GM18867 (cell line): ENCODE data around the gene KLF5.
"Not testable (repeated sequence)": the region's sequence is repeated elsewhere in the genome, so short reads cannot be mapped to it uniquely, and the experiment has no call there.

ENCODE experiments used
- ATAC-seq: cut with Tn5 transposase; IDR thresholded peaks from one replicate; pipeline ENCODE4 v1.9.1; 2021; ENCODE audit warnings: mild to moderate bottlenecking, moderate library complexity; ENCODE audit not compliant: unreplicated experiment

The KLF5 gene

DNA sequence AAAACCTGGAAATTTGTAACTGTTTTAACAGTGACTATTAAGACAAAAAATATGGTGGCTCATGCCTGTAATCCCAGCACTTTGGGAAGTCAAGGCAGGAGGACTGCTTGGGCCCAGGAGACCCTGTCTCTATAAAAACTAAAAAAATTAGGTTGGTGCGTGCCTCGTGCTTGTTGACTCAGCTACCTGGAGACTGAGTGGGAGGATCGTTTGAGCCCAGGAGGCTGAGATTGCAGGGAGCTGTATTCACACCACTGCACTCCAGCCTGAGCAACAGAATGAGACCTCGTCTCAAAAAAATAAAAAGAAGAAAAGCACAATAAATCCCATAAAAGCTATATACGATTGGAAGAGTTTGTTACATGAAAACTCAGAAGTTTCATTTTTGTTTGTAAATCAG is 23.7 kb downstream of the KLF5 start:
- no peak for ATAC-seq

GRCh38 chr13:73082895-73083294 is 24.1 kb downstream of the KLF5 start:
- ATAC-seq: no peak

DNA sequence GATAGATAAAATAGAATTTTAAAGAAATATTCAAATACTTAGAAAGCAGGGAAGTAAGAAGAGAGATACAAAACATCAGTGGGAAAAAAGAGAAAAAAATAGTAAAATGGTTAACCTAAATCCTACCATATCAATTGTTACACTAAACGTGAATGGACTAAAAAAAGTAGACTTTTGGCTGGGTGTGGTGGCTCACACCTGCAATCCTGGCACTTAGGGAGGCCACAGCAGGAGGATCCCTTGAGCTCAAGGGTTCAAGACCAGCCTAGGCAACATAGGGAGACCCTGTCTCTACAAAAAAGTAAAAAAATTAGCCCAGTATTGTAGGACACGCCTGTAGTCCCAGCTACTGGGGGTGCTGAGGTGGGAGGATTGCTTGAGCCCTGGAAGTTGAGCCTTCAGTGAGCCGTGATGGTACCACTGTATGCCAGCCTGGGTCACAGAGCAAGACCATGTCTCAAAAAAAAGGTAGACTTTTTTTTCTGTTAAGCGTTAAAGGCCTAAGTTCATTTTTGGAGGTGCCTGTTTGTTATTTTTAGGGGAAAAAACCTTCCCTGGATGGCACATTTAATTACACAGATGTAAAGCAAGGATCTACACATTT is 29.6 kb downstream of the KLF5 start:
- no peak for ATAC-seq

DNA sequence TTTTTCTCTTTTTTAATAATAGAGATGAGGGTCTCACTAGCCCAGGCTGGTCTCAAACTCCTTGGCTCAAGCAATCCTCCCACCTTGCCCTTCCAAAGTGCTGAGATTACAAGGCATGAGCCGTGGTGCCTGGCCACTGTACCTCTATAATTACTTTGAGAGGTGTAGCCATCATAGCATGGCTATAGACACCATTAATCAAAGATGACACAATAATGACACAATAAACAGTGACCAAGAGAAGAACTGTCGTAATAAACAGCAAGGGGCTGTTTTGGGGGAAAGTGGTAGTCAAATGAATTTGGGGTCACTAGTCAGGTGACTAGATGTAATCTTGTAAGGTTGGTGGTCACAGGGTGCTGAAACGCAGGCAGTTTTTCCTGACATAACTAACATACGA is 30.4 kb downstream of the KLF5 start:
- no peak for ATAC-seq

GRCh38 chr13:73090116-73090822 is 31.5 kb downstream of the KLF5 start:
- ATAC-seq: no peak

DNA sequence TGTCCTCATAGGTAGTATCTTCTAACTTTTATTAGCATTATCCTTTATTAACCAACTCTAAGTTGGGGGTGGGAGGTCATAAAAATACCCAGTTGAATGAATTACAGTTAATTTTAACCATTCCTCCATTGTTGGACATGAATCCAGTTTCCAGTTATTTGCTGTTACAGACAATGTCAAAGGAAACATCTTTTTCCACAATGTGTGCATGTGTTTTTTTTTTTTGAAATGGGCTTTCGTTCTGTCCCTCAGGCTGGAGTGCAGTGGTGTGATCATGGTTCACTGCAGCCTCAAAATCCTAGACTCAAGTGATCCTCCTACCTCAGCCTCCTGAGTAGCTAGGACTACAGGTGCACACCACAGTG is 32.0 kb downstream of the KLF5 start:
- no peak for ATAC-seq

DNA sequence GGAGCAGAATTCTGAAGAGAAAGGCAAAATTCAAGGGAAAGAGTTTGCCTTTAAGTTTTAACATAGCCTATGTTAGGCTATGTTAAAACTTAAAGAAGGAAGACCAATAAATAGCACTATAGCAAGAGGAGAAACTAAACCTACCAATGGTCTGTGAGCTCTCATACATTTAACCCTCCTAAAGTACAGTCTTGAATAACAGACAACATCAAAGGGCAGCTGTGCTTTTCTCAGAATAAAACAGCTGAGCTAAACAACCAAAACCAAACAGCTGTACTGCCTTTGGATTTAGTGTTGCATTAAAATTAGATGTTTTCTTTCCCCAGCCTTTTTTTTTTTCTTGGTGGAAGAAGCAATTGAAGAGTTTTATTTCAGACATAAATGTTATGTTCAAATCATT is 34.0 kb downstream of the KLF5 start:
- no peak for ATAC-seq

DNA sequence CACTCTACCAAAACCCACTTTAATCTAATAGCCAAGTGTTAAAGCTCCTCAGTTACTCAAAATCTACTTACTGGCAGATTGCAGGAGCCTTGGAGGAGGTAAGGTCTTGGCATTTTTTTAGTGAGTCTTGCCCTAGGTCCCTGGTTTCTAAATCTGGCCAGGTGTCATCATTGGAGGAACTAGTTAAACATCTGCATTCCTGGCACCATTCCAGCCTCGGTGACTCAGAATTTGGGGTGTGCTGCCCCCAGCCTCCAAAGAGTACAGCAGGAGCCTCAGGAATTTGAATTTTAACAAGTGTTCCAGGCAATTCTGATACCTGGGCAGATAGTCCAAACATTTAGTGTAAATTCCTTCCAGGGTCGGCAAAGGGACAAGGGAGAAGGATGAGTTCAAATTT is 37.4 kb downstream of the KLF5 start:
- ATAC-seq: no peak

DNA sequence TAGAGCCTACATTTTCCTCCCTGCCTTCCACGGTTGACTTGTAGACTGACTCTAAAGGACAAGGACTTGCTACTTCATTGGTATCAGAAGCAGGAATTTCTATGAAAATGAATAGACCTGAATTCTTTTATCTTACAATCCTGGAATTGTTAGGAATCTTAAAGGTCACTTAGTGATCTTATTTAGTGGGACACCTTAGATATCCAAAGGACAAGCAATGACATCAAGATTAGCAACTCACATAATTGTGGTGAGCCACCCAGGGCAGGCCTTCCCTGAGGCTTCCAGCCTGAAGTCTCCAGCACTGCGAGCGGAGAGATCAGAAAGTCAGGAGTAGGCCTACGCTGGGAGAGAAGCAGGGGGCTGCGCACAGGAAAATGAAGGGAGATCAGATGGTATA is 37.8 kb downstream of the KLF5 start:
- ATAC-seq: no peak

DNA sequence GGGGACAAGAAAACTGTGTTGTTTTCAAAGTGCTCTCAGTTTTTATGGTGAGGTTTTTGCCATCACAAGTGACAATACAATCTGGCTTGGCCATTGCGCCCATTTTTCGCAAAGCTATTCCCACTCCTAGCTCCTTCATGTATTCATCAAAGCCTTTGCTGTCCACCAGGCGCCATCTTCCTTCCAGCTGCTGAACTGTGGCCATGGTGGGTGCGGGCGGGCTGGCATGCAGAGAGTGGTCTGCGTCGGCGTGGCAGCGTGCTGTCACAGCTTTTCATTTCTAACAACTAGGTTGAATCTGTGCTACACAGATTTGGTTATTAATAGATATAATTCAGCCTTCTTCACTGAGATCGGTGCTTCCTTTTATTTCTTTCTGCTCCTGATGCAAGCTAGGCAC is 42.0 kb downstream of the KLF5 start:
- not testable (repeated sequence) for ATAC-seq

DNA sequence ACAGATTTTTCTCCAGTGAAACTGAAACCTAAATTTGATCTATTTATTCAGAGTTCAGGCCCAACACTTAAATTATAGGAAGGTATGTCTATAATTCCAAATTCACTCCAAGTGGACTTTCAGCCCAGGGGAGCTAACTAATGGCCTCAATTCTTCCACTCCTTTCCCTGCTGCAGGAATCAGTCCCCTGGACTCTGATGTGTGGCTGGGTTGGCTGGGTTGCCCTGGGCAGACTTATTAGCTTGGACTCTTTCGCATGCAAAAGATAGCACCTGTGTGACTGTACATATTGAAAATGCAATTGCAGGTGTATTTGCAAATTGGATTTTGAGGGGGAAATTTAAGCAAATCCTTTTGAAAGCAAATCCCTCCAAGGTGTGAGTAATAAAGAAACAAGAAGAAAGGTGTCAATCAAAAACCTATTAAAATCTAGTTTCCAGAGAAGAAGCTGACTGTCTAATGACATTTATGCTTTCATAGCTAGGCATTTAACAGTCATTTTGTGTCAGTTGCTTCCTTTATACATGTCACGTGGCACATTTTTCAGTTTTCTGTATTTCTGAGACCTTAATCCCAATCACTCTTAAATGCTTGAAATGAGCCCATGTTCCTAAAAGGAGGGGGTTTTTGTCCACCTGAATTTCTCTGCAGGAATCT is 42.7 kb downstream of the KLF5 start:
- ATAC-seq: no peak

DNA sequence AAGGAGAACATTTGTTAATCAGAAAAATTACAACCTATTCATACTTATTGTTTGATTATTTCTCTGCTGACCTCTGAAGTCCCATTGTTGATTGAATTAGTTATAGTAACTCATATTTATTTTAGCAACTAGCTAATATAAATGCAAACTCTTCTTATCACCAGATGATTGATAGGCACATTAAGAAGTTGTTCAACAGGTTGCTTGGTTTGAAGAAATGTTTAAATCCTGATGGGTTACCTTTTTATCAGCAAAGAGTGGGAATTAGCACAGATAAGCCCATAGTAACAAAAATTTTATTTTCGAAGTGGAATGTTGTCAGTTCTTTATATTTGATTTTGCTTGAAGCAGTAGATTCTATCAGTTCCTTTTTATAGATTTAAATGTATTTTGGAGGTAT is 44.4 kb downstream of the KLF5 start:
- no peak for ATAC-seq

GRCh38 chr13:73106513-73107178 is 47.8 kb downstream of the KLF5 start:
- no peak for ATAC-seq

DNA sequence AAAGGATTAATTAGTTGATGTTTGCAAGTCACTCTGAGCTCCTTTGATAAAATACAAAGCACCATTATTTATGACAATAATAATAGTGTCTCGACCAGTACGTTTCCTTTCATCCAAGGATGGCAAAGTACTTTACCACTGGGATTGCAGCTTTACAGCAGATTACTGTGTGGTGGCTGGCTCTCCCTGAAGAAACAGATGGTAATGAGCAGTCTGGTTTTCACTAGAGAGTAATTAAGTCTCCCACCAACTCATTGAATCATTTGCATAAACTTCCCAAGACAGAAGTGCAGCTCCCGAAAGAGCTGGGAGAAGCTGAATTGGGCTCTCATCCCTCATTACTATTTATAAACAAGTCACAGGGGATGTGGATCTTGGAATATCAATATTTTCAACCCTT is 48.7 kb downstream of the KLF5 start:
- ATAC-seq: no peak

GRCh38 chr13:73107970-73108369 is 49.2 kb downstream of the KLF5 start:
- ATAC-seq: no peak

DNA sequence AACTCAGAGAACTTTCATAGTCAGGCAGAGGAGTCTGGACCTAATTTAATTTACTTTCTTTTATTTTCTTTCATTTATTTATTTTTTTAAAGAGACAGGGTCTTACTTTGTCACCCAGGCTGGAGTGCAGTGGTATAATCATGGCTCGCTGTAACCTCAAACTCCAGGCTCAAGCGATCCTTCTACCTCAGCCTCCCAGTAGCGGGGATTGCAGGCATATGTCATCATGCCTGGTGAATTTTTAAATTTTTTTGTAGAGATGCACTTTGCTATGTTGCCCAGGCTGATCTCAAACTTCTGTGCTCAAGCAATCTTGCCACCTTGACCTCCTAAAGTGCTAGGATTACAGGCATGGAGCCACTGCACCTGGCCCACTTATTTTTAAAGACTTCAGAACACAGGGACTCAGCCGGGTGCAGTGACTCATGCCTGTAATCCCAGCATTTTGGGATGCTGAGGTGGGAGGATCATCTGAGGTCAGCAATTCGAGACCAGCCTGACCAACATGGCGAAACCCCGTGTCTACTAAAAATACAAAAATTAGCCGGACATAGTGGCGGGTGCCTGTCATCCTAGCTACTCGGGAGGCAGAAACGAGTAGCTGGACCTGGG is 50.6 kb downstream of the KLF5 start:
- ATAC-seq: no peak

- ATAC-seq: no peak
These were observed 51.2 kb downstream of the KLF5 start for GRCh38 chr13:73109969-73110368.

DNA sequence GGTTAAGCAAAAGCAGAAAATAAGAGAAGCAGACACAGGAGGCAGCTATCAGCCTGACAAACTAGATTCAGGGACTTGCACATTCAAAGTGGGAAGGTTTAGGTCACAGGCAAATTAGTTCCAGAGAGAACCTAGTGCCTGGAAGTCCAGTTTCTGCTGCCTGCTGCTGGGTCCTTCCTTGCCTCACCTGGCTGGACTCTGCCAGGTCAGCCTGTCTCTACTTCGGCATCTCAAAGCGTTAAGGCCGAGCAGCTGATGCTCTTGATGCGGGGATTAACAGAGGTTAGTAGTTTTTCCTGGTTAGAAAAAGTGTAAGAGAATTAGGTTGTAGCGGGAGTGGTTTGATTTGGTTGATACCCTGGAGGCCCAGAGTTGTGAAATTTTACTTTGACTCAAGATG is 52.0 kb downstream of the KLF5 start:
- no peak for ATAC-seq

DNA sequence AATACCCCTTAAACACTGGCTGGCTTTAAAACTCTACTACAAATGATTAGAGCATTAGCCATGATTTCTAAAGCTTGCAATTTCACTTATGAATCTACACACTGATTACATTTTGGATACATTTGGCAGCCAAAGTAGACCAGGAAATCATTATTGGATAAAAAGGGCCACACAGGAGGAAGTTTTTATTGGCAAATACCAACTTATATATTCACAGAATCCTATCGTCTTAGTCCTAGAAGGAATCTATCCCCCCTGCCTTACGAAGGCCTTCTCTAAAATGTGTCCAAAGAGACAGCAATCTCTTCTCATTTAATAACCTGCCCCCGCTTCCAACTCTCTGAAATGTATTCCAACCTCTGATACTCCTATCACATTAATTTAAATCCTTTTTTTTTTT is 52.5 kb downstream of the KLF5 start:
- ATAC-seq: no peak

- no peak for ATAC-seq
These were observed 60.8 kb downstream of the KLF5 start for GRCh38 chr13:73119612-73120011.
